CD4-positive, alpha-beta memory T cell (primary cell): ENCODE data around the gene GDF3. TPM values are rescaled to one million over a fixed set of nuclear protein-coding genes. Genes with fewer than 3 reads are reported as not detected.
"Not testable (repeated sequence)": the region's sequence is repeated elsewhere in the genome, so short reads cannot be mapped to it uniquely, and the experiment has no call there.

Experiments used
- CTCF ChIA-PET: fragments of 350-600 bp; sonication (Branson Sonifier 250); formaldehyde crosslinking; loops from one replicate; lab custom pipeline; 2021; ENCODE audit warnings: inconsistent platforms; ENCODE audit not compliant: partially characterized antibody; lab: Charles Lee
- POLR2A ChIA-PET: fragments of 350-600 bp; sonication (Branson Sonifier 250); formaldehyde crosslinking; loops from one replicate; lab custom pipeline; 2021; ENCODE audit not compliant: partially characterized antibody; lab: Charles Lee
- DNase-seq, 5 donors: peaks; one replicate each; pipeline versions ENCODE4 v3.0.0 to v3.0.0-alpha.2; 2020 to 2022; ENCODE audit warnings: mixed read lengths in 1 of 5
- H3K27ac ChIP-seq: one replicate; pipeline ENCODE4 v1.7.0; 2013; ENCODE audit warnings: low read depth, low read length
- H3K27me3 ChIP-seq: 2 replicates; pipeline ENCODE4 v1.7.0; 2013; ENCODE audit warnings: mild to moderate bottlenecking, low read length, moderate library complexity; ENCODE audit not compliant: insufficient read depth
- H3K36me3 ChIP-seq: 2 replicates; pipeline ENCODE4 v1.7.0; 2013; ENCODE audit warnings: mild to moderate bottlenecking, low read length, moderate library complexity; ENCODE audit not compliant: insufficient read depth
- H3K4me1 ChIP-seq: 2 replicates; pipeline ENCODE4 v1.7.0; 2013; ENCODE audit warnings: mild to moderate bottlenecking, low read length, moderate library complexity; ENCODE audit not compliant: insufficient read depth
- H3K4me3 ChIP-seq, 2 donors: one replicate each; pipeline ENCODE4 v1.7.0; 2013; ENCODE audit warnings: low read length in 2 of 2, mild to moderate bottlenecking in 1 of 2
- H3K9me3 ChIP-seq, 2 donors: one replicate each; pipeline ENCODE4 v1.7.0; 2013; ENCODE audit warnings: low read length in 2 of 2, control low read depth in 1 of 2; ENCODE audit not compliant: control insufficient read depth in 1 of 2
- H3K27ac Mint-ChIP-seq, 7 donors: one replicate each; pipeline ENCODE4 v1.8.0; 2020 to 2021; ENCODE audit warnings: mixed read lengths in 7 of 7, mild to moderate bottlenecking in 6 of 7, inconsistent platforms in 3 of 7, moderate library complexity in 3 of 7
- H3K27me3 Mint-ChIP-seq, 2 donors: one replicate each; pipeline ENCODE4 v1.8.0; 2020 to 2021; ENCODE audit warnings: mixed read lengths in 2 of 2
- H3K36me3 Mint-ChIP-seq, 2 donors: one replicate each; pipeline ENCODE4 v1.8.0; 2020 to 2021; ENCODE audit warnings: mixed read lengths in 2 of 2, inconsistent platforms in 1 of 2, mild to moderate bottlenecking in 1 of 2
- H3K4me1 Mint-ChIP-seq, 4 donors: one replicate each; pipeline ENCODE4 v1.8.0; 2020 to 2021; ENCODE audit warnings: mixed read lengths in 4 of 4, mild to moderate bottlenecking in 1 of 4
- H3K4me3 Mint-ChIP-seq, 8 donors: one replicate each; pipeline ENCODE4 v1.8.0; 2020 to 2021; ENCODE audit warnings: mixed read lengths in 8 of 8, mild to moderate bottlenecking in 7 of 8, moderate library complexity in 6 of 8, inconsistent platforms in 3 of 8
- H3K9me3 Mint-ChIP-seq, 8 donors: one replicate each; pipeline ENCODE4 v1.8.0; 2020 to 2021; ENCODE audit warnings: mixed read lengths in 8 of 8, mild to moderate bottlenecking in 5 of 8, inconsistent platforms in 3 of 8, moderate library complexity in 1 of 8
- intact Hi-C: fragments of 100-400 bp; cut with micrococcal nuclease; formaldehyde crosslinking; loops from one replicate; pipeline ENCODE4 v1.15.1; 2023
- polyA plus RNA-seq, 2 donors: library from polyadenylated mRNA; unstranded; fragments of 300-500 nt; fragmentation: Illumina TruSeq; gene quantifications; one replicate each; pipeline ENCODE4 v1.2.3, GENCODE V29; 2021
- total RNA-seq, 2 experiments: library from RNA; stranded (reverse); gene quantifications; one replicate each; pipeline ENCODE4 v1.2.3, GENCODE V29; 2021

GDF3 gene
- total and polyA plus RNA-seq, 4 experiments from 2014 or later: not detected

GRCh38 chr12:7645395-7646177 lies 50.0 kb downstream of the GDF3 start:
- Histone ChIP-seq H3K27ac (no peak overlapping the region), H3K36me3 (no peaks in the 10 kb centered on the region), H3K9me3 (no peaks in the 10 kb centered on the region), H3K4me3 (no peak overlapping the region), H3K27me3 (no peaks in the 10 kb centered on the region), H3K4me1 (peaks cover 11% of the 10 kb centered on the region)
- H3K4me1 Mint-ChIP-seq: peaks cover 8 to 15% (median 9%) of the 10 kb centered on the region in 4 donors
- no peak overlapping the region for H3K27ac Mint-ChIP-seq
- H3K9me3 Mint-ChIP-seq: no peaks in the 10 kb centered on the region
- CTCF ChIA-PET: interaction anchor here (1.0 to 2.9 kb wide), 3 partner anchors 12 to 61 kb away, joined by 3 to 6 read pairs (median 4); no protein-coding TSS in a partner anchor
- intact Hi-C loops: loop anchor here (1.0 kb wide), 1 partner anchor 57 kb away; no protein-coding TSS in a partner anchor
- no peaks in the 10 kb centered on the region for H3K36me3 Mint-ChIP-seq
- POLR2A ChIA-PET: no interaction called here
- peak in 4 of 5 donors; percentile 24 to 32 (median 30) for DNase-seq
- H3K4me3 Mint-ChIP-seq: no peak overlapping the region
- H3K27me3 Mint-ChIP-seq: no peaks in the 10 kb centered on the region

DNA sequence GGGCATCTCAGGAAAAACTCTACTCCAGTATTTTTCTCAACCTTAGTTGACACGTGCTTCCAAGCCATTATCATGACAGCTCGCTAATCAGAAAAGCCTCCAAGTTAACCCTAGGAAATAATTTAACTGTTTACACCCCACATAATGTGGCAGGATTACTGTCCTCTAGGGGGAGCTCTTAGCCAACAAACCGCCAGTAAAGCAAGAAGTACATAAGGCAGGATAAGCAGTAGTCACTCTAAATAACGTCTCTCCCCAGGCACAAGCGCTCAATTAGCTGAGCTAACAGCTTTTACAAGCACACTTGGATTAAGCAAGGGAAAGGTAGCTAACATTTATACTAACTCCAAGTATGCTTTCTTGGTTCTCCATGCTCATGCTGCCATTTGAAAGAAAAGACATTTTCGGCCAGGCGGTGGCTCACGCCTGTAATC lies 52.7 kb downstream of the GDF3 start:
- Histone ChIP-seq H3K4me1 (peaks cover 24% of the 10 kb centered on the region), H3K36me3 (no peaks in the 10 kb centered on the region), H3K27me3 (no peaks in the 10 kb centered on the region), H3K4me3 (no peak overlapping the region), H3K9me3 (no peaks in the 10 kb centered on the region), H3K27ac (no peak overlapping the region)
- intact Hi-C loops: loop anchor here (5.0 kb wide), 1 partner anchor 439 kb away; the partner anchor contains the start of gene NECAP1
- ChIA-PET CTCF (interaction anchor here (1.0 to 2.5 kb wide), 7 partner anchors 8 to 436 kb away, joined by 3 to 9 read pairs (median 3); no protein-coding TSS in a partner anchor), POLR2A (no interaction called here)
- Mint-ChIP-seq H3K4me1 (peaks cover 21 to 33% (median 24%) of the 10 kb centered on the region in 4 donors), H3K27ac (peak overlapping the region in 2 of 7 donors; percentile 5 to 36), H3K36me3 (no peaks in the 10 kb centered on the region), H3K4me3 (no peak overlapping the region), H3K27me3 (peaks cover 1 to 5% of the 10 kb centered on the region in 2 donors), H3K9me3 (no peaks in the 10 kb centered on the region)
- DNase-seq: peak in 1 of 5 donors; percentile 6

- ChIA-PET POLR2A (no interaction called here), CTCF (interaction anchor here (1.0 to 4.0 kb wide), 9 partner anchors 8 to 436 kb away, joined by 3 to 16 read pairs (median 3); no protein-coding TSS in a partner anchor)
- Mint-ChIP-seq H3K36me3 (no peaks in the 10 kb centered on the region), H3K27me3 (peaks cover 1 to 5% of the 10 kb centered on the region in 2 donors), H3K27ac (peak overlapping the region in 3 of 7 donors; percentile 36 to 64 (median 42)), H3K4me1 (peaks cover 21 to 33% (median 24%) of the 10 kb centered on the region in 4 donors), H3K9me3 (no peaks in the 10 kb centered on the region), H3K4me3 (no peak overlapping the region)
- H3K4me3 ChIP-seq: no peak overlapping the region
- intact Hi-C loops: loop anchor here (5.0 kb wide), 1 partner anchor 440 kb away; the partner anchor contains the start of gene NECAP1
- no peak overlapping the region for H3K27ac ChIP-seq
- no peaks in the 10 kb centered on the region for H3K27me3 ChIP-seq
- H3K36me3 ChIP-seq: no peaks in the 10 kb centered on the region
- H3K9me3 ChIP-seq: no peaks in the 10 kb centered on the region
- no peak for DNase-seq
- H3K4me1 ChIP-seq: peaks cover 24% of the 10 kb centered on the region
Observed at GRCh38 chr12:7642287-7642686, 53.3 kb downstream of the GDF3 start.

GRCh38 chr12:7640123-7640995 lies 55.2 kb downstream of the GDF3 start:
- H3K27me3 Mint-ChIP-seq, H3K36me3 Mint-ChIP-seq, H3K9me3 Mint-ChIP-seq, H3K9me3 ChIP-seq, H3K27me3 ChIP-seq, H3K36me3 ChIP-seq: not testable (repeated sequence)
- CTCF ChIA-PET: interaction anchor here (0.6 to 4.9 kb wide), 13 partner anchors 10 to 1533 kb away, joined by 3 to 53 read pairs (median 4); partner anchors contain the start of gene PEX5
- Histone ChIP-seq H3K4me1 (peaks cover 24% of the 10 kb centered on the region), H3K4me3 (peak overlapping the region in 1 of 2 donors; percentile 36), H3K27ac (peak overlapping the region; percentile 37)
- H3K27ac Mint-ChIP-seq: peak overlapping the region; percentile 62 to 93 (median 86)
- POLR2A ChIA-PET: interaction anchor here (1.0 to 1.5 kb wide), 6 partner anchors 292 to 1500 kb away, joined by 3 to 6 read pairs (median 3); partner anchors contain the start of genes C12orf57, CDCA3, PEX5 and RNU7-1
- H3K4me1 Mint-ChIP-seq: peaks cover 21 to 33% (median 24%) of the 10 kb centered on the region in 4 donors
- intact Hi-C loops: loop anchor here (5.0 kb wide), 1 partner anchor 442 kb away; the partner anchor contains the start of gene NECAP1
- peak; percentile 67 to 86 (median 72) for DNase-seq
- peak overlapping the region; percentile 76 to 91 (median 83) for H3K4me3 Mint-ChIP-seq

Other genes with a start within 250 kb of the GDF3 start
- gene CD163, start 192.0 kb downstream of the GDF3 start, total RNA-seq: 10 to 100 TPM in 1 of 2 experiments, 1 to 10 TPM in 1; 5.9 to 10.0 TPM
- not detected for gene CD163, start 192.0 kb downstream of the GDF3 start, polyA plus RNA-seq
- not detected for gene APOBEC1, start 29.9 kb downstream of the GDF3 start, total RNA-seq
- not detected for gene APOBEC1, start 29.9 kb downstream of the GDF3 start, polyA plus RNA-seq
- gene DPPA3, start 15.7 kb upstream of the GDF3 start, total RNA-seq: not detected
- gene DPPA3, start 15.7 kb upstream of the GDF3 start, polyA plus RNA-seq: not detected
- gene CLEC4C, start 51.6 kb upstream of the GDF3 start, total RNA-seq: not detected
- not detected for gene CLEC4C, start 51.6 kb upstream of the GDF3 start, polyA plus RNA-seq
- gene NANOGNB, start 69.4 kb upstream of the GDF3 start, total RNA-seq: not detected
- gene NANOGNB, start 69.4 kb upstream of the GDF3 start, polyA plus RNA-seq: not detected
- not detected for gene NANOG, start 93.6 kb upstream of the GDF3 start, total RNA-seq
- not detected for gene NANOG, start 93.6 kb upstream of the GDF3 start, polyA plus RNA-seq
- gene SLC2A14, start 177.1 kb upstream of the GDF3 start, total RNA-seq: 1 to 10 TPM; 3.5 TPM
- gene SLC2A14, start 177.1 kb upstream of the GDF3 start, polyA plus RNA-seq: not detected
- gene SLC2A3, start 240.4 kb upstream of the GDF3 start, total RNA-seq: 100 to 1,000 TPM; 157 to 158 TPM
- 100 to 1,000 TPM; 100 to 275 TPM for gene SLC2A3, start 240.4 kb upstream of the GDF3 start, polyA plus RNA-seq